H1 (cell line): ENCODE results near the gene GPR63. TPM values are rescaled to one million over a fixed set of nuclear protein-coding genes. Genes with fewer than 3 reads are reported as not detected.

ENCODE experiments used
- CTCF ChIA-PET: fragments of 300-600 bp; sonication (Branson Sonifier 250); formaldehyde crosslinking; loops from one replicate; lab custom pipeline; 2021; ENCODE audit not compliant: partially characterized antibody; lab: Charles Lee
- POLR2A ChIA-PET: fragments of 300-600 bp; sonication (Branson Sonifier 250); formaldehyde crosslinking; loops from one replicate; lab custom pipeline; 2021; ENCODE audit warnings: inconsistent platforms; ENCODE audit not compliant: partially characterized antibody; lab: Charles Lee
- DNase-seq, 2 experiments: peaks; one replicate each; pipeline versions ENCODE4 v3.0.0 to v3.0.0-alpha.2; 2010 to 2022; ENCODE audit warnings: low spot score in 2 of 2, low read depth in 1 of 2, mixed read lengths in 1 of 2
- FAIRE-seq: peaks from 2 replicates; lab custom pipeline; 2011; peaks lifted over from hg19 to GRCh38; lab: Jason Lieb, UNC
- H2AFZ ChIP-seq: 2 replicates; pipeline ENCODE4 v1.8.1; 2012; ENCODE audit warnings: low read length, inconsistent platforms
- H2AK5ac ChIP-seq: 2 replicates; pipeline ENCODE4 v1.6.1; 2013; ENCODE audit warnings: low read depth, low read length
- H2BK120ac ChIP-seq: replicated peaks from 2 replicates; pipeline ENCODE3; 2013; ENCODE audit warnings: low read depth, low read length, inconsistent platforms
- H2BK12ac ChIP-seq: 2 replicates; pipeline ENCODE4 v1.6.1; 2013; ENCODE audit warnings: low read depth, low read length
- H2BK15ac ChIP-seq: 2 replicates; pipeline ENCODE4 v1.6.1; 2013; ENCODE audit warnings: low read length
- H2BK20ac ChIP-seq: 2 replicates; pipeline ENCODE4 v1.6.1; 2013; ENCODE audit warnings: low read length
- H2BK5ac ChIP-seq: 2 replicates; pipeline ENCODE4 v1.6.1; 2013; ENCODE audit warnings: low read depth, low read length
- H3K14ac ChIP-seq: 2 replicates; pipeline ENCODE4 v1.6.1; 2013; ENCODE audit warnings: inconsistent platforms; ENCODE audit not compliant: insufficient read length
- H3K18ac ChIP-seq: 2 replicates; pipeline ENCODE4 v1.6.1; 2013; ENCODE audit warnings: low read length; ENCODE audit errors: extremely low read depth
- H3K23ac ChIP-seq: 2 replicates; pipeline ENCODE4 v1.6.1; 2013; ENCODE audit warnings: inconsistent platforms; ENCODE audit not compliant: insufficient read length
- H3K23me2 ChIP-seq: 2 replicates; pipeline ENCODE4 v1.6.1; 2013; ENCODE audit warnings: low read depth, low read length
- H3K27ac ChIP-seq: 2 replicates; pipeline ENCODE4 v1.6.1; 2011; ENCODE audit warnings: low read depth, low read length, inconsistent platforms
- H3K27me3 ChIP-seq, 4 experiments: replicated peaks in 1 of 4; 1 replicate in 1 of 4; 2 replicates in 3 of 4; pipeline versions ENCODE4 v1.6.1 to v1.8.1; 2011 to 2013; ENCODE audit warnings: low read length in 3 of 4, mild to moderate bottlenecking in 3 of 4, inconsistent platforms in 2 of 4, mixed read lengths in 2 of 4, moderate library complexity in 1 of 4; ENCODE audit not compliant: control insufficient read depth in 3 of 4, insufficient read depth in 3 of 4; ENCODE audit errors: extremely low read depth in 1 of 4
- H3K36me3 ChIP-seq, 4 experiments: 2 replicates each; pipeline versions ENCODE4 v1.6.1 to v1.8.1; 2011 to 2013; ENCODE audit warnings: mild to moderate bottlenecking in 4 of 4, low read length in 3 of 4, moderate library complexity in 2 of 4, control low read depth in 1 of 4, inconsistent platforms in 1 of 4; ENCODE audit not compliant: insufficient read depth in 4 of 4, control insufficient read depth in 2 of 4
- H3K4ac ChIP-seq: replicated peaks from 2 replicates; pipeline ENCODE3; 2013; ENCODE audit warnings: low read length, low read depth, mixed read lengths, inconsistent platforms; ENCODE audit not compliant: insufficient read length
- H3K4me1 ChIP-seq, 4 experiments: replicated peaks in 1 of 4; 1 replicate in 1 of 4; 2 replicates in 3 of 4; pipeline versions ENCODE4 v1.6.1 to v1.8.1; 2011 to 2013; ENCODE audit warnings: low read length in 3 of 4, inconsistent platforms in 2 of 4, mixed read lengths in 1 of 4; ENCODE audit not compliant: insufficient read depth in 4 of 4, control insufficient read depth in 3 of 4
- H3K4me2 ChIP-seq, 2 experiments: 2 replicates each; pipeline versions ENCODE4 v1.6.1 to v1.8.1; 2011 to 2013; ENCODE audit warnings: low read depth in 2 of 2, low read length in 2 of 2, control low read depth in 1 of 2, inconsistent platforms in 1 of 2, mild to moderate bottlenecking in 1 of 2; ENCODE audit not compliant: insufficient read depth in 1 of 2
- H3K4me3 ChIP-seq, 4 experiments: fragments of 200-600, 300-600 bp in 1 of 4; sonication (generic), shearing (Covaris generic), sonication (Bioruptor Twin) in 1 of 4; 2 replicates each; pipeline versions ENCODE4 v1.5.1 to v1.8.1; 2011 to 2016; ENCODE audit warnings: low read length in 4 of 4, low read depth in 3 of 4, control low read depth in 2 of 4, inconsistent platforms in 2 of 4, mild to moderate bottlenecking in 2 of 4, mixed read lengths in 1 of 4, moderate library complexity in 1 of 4; ENCODE audit not compliant: insufficient read depth in 2 of 4; ENCODE audit errors: extremely low read depth in 1 of 4
- H3K56ac ChIP-seq: replicated peaks from 2 replicates; pipeline ENCODE3; 2013; ENCODE audit warnings: low read depth, mild to moderate bottlenecking, mixed read lengths, low read length, inconsistent platforms; ENCODE audit not compliant: insufficient read length
- H3K79me1 ChIP-seq: 2 replicates; pipeline ENCODE4 v1.6.1; 2013; ENCODE audit warnings: low read depth, low read length, control low read depth
- H3K79me2 ChIP-seq, 2 experiments: 2 replicates each; pipeline versions ENCODE4 v1.6.1 to v1.8.1; 2012 to 2013; ENCODE audit warnings: low read length in 2 of 2, mild to moderate bottlenecking in 2 of 2, inconsistent platforms in 1 of 2; ENCODE audit not compliant: insufficient read depth in 2 of 2, control insufficient read depth in 1 of 2
- H3K9ac ChIP-seq, 4 experiments: replicated peaks in 1 of 4; 1 replicate in 1 of 4; 2 replicates in 3 of 4; pipeline versions ENCODE4 v1.6.1 to v1.8.1; 2011 to 2013; ENCODE audit warnings: low read depth in 3 of 4, low read length in 3 of 4, control low read depth in 2 of 4, mild to moderate bottlenecking in 2 of 4, moderate library complexity in 2 of 4, inconsistent platforms in 1 of 4; ENCODE audit errors: extremely low read depth in 1 of 4
- H3K9me3 ChIP-seq, 2 experiments: 2 replicates each; pipeline versions ENCODE4 v1.6.1 to v1.8.1; 2012 to 2013; ENCODE audit warnings: mild to moderate bottlenecking in 2 of 2, moderate library complexity in 2 of 2, control low read depth in 1 of 2, inconsistent platforms in 1 of 2, low read depth in 1 of 2, low read length in 1 of 2, mixed read lengths in 1 of 2; ENCODE audit not compliant: insufficient read depth in 2 of 2
- H4K20me1 ChIP-seq, 2 experiments: replicated peaks in 1 of 2; 2 replicates each; pipeline versions ENCODE3 to v1.8.1; 2011 to 2013; ENCODE audit warnings: inconsistent platforms in 2 of 2, low read length in 2 of 2, mild to moderate bottlenecking in 1 of 2; ENCODE audit not compliant: insufficient read depth in 2 of 2, control insufficient read depth in 1 of 2
- H4K5ac ChIP-seq: 2 replicates; pipeline ENCODE4 v1.6.1; 2013; ENCODE audit warnings: low read length, low read depth, mixed read lengths, inconsistent platforms; ENCODE audit not compliant: insufficient read length
- H4K8ac ChIP-seq: 2 replicates; pipeline ENCODE4 v1.8.0; 2013; ENCODE audit warnings: mild to moderate bottlenecking, moderate library complexity, low read length, inconsistent platforms; ENCODE audit not compliant: insufficient read depth; ENCODE audit errors: extremely low read depth
- H4K91ac ChIP-seq: replicated peaks from 2 replicates; pipeline ENCODE3; 2013; ENCODE audit warnings: low read length, mixed read lengths, inconsistent platforms; ENCODE audit not compliant: insufficient read length
- SRF ChIP-seq: IDR thresholded peaks from 2 replicates; pipeline ENCODE4 v1.6.1; 2011; ENCODE audit warnings: mild to moderate bottlenecking, low read depth, low read length, moderate library complexity
- WGBS, 2 experiments: shearing (Covaris generic) in 1 of 2; methylation state at CpG; one replicate each; pipeline versions ENCODE4 v1.1.6 to v1.1.7; 2013 to 2015; ENCODE audit warnings: low lambda C conversion rate in 2 of 2, mixed read lengths in 2 of 2, inconsistent platforms in 1 of 2, low coverage in 1 of 2, missing lambda C conversion rate in 1 of 2; ENCODE audit not compliant: insufficient replicate concordance in 2 of 2, insufficient coverage in 1 of 2, insufficient read length in 1 of 2; ENCODE audit errors: extremely low coverage in 1 of 2, missing lambda C conversion rate in 1 of 2; 5-methylcytosine and 5-hydroxymethylcytosine counted together
- polyA plus RNA-seq, 7 experiments: library from polyadenylated mRNA; depleted of rRNA in 3 of 7; stranded (reverse) in 5 of 7; unstranded in 2 of 7; fragments of >200 nt in 5 of 7; fragments of 200-250 nt in 2 of 7; gene quantifications; 1 replicate in 5 of 7; 2 replicates in 1 of 7; 4 replicates in 1 of 7; pipeline versions ENCODE4 v1.2.1 to v1.2.3, GENCODE V29; 2011 to 2013; ENCODE audit warnings: missing spikeins in 2 of 7, mixed read lengths in 2 of 7
- total RNA-seq: library from RNA; stranded (reverse); fragmentation: NEBNext Ultra II Directional; extraction: Animal tissue kit (Norgen Biotek cat#: 25700); gene quantifications from 2 replicates; pipeline ENCODE4 v1.2.1, GENCODE V29; 2021

Gene GPR63
- total and polyA plus RNA-seq, 2 of the 8 experiments (the other 6 are each of a cell fraction or from before 2014, with no cell fraction given): 6.1 to 11.6 TPM

DNA sequence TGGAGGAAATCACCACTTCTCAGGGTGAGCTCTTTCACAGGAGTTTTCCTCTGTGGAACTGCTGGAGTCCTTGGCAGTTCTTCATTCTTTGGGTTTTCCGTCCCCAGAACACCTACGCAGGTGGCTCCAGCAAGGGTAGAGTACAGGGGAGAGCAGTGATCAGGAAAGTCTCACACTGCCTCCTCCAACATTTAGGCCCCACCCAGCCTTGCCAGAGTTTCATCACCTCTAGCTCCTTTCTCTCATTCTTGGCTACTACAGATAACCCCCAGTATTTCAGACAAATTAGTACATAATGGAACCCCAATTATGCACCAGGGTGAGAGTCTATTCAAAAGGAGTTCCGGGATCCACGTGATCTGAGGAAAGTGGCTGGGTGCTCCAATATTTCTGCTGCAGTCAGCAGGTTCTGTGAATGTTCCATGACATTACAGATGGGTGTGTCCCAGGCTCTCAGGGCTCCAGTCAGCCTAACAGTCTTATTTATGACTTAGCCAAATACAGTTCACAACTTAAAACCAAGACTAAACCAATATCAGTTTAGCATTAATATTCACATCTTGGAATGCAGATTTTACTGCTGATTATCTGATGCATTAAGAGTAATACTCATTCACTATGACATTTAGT lies 44.6 kb downstream of the GPR63 start:
- Histone ChIP-seq H3K79me2 (no peaks in the 10 kb centered on the region), H3K23ac (no peak overlapping the region), H3K4ac (no peak overlapping the region), H4K20me1 (no peaks in the 10 kb centered on the region), H3K9me3 (peaks cover 0 to 2% of the 10 kb centered on the region in 2 experiments; a peak in 1 of 4 replicates), H4K5ac (no peak overlapping the region), H3K4me1 (peaks cover 0 to 9% (median 2%) of the 10 kb centered on the region in 4 experiments; a peak in 2 of 7 replicates), H2BK5ac (no peak overlapping the region), H4K8ac (no peak overlapping the region), H2BK20ac (no peak overlapping the region), H4K91ac (no peak overlapping the region), H2AFZ (no peak overlapping the region), H2BK15ac (no peak overlapping the region), H3K27me3 (no peaks in the 10 kb centered on the region), H3K18ac (no peak overlapping the region), H2BK12ac (no peak overlapping the region), H3K23me2 (no peaks in the 10 kb centered on the region), H3K4me3 (no peak overlapping the region), H3K79me1 (no peaks in the 10 kb centered on the region), H2AK5ac (no peak overlapping the region), H3K14ac (no peak overlapping the region), H3K4me2 (no peak overlapping the region), H3K36me3 (no peaks in the 10 kb centered on the region; a peak in 2 of 8 replicates), H2BK120ac (no peak overlapping the region), H3K27ac (no peak overlapping the region), H3K9ac (no peak overlapping the region), H3K56ac (no peak overlapping the region)
- no peak for DNase-seq
- CTCF ChIA-PET: interaction anchor here (0.7 kb wide), 3 partner anchors 8 to 36 kb away, joined by 3 to 4 read pairs (median 3); no protein-coding TSS in a partner anchor
- POLR2A ChIA-PET: interaction anchor here (0.6 kb wide), 1 partner anchor 84 kb away, joined by 3 read pairs; no protein-coding TSS in a partner anchor
- WGBS, 2 experiments: 95% methylated on average over 4 of the region's 4 CpGs; no CpG with 5 or more reads in 1 of the 2 experiments
- TF ChIP-seq SRF: no peak
- FAIRE-seq: no peak
